ENCODE measurements around the gene F8.

DNA sequence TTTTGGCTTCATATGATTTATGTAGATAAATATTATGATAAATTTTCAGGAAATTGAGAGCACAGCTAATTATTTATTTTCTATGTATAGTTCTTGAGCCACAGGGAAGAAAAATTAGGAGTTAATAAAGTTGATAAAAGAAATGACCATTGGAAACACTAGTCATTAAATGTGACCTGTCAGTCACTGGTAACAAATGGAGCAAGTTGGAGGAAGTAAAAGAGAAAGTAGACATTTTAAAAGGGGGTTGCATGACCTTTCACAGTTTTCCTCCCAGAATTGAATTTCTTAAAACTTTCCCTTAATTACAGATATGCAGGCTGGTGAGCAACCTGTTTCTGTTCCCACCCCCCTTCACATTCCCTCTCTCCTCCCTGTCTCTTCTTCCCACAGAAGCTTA lies 193.4 kb downstream of the F8 start:
- TF ChIP-seq, protein P1, sequence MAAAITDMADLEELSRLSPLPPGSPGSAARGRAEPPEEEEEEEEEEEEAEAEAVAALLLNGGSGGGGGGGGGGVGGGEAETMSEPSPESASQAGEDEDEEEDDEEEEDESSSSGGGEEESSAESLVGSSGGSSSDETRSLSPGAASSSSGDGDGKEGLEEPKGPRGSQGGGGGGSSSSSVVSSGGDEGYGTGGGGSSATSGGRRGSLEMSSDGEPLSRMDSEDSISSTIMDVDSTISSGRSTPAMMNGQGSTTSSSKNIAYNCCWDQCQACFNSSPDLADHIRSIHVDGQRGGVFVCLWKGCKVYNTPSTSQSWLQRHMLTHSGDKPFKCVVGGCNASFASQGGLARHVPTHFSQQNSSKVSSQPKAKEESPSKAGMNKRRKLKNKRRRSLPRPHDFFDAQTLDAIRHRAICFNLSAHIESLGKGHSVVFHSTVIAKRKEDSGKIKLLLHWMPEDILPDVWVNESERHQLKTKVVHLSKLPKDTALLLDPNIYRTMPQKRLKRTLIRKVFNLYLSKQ (tag by site-specific recombination; IDR thresholded peaks at IDR 0.05; ENCODE audit: borderline replicate concordance) = no peak
- TF ChIP-seq ZNF785 (tag by site-specific recombination; IDR thresholded peaks at IDR 0.05) (no peak), YY1 (tag by site-specific recombination; IDR thresholded peaks at IDR 0.05) (no peak), RBAK (tag by site-specific recombination; IDR thresholded peaks at IDR 0.05) (no peak), BCL11A (tag by site-specific recombination; IDR thresholded peaks at IDR 0.05; ENCODE audit: low read depth) (no peak), ZBTB20 (tag by site-specific recombination; IDR thresholded peaks at IDR 0.05) (no peak)
- TF ChIP-seq, protein P2, sequence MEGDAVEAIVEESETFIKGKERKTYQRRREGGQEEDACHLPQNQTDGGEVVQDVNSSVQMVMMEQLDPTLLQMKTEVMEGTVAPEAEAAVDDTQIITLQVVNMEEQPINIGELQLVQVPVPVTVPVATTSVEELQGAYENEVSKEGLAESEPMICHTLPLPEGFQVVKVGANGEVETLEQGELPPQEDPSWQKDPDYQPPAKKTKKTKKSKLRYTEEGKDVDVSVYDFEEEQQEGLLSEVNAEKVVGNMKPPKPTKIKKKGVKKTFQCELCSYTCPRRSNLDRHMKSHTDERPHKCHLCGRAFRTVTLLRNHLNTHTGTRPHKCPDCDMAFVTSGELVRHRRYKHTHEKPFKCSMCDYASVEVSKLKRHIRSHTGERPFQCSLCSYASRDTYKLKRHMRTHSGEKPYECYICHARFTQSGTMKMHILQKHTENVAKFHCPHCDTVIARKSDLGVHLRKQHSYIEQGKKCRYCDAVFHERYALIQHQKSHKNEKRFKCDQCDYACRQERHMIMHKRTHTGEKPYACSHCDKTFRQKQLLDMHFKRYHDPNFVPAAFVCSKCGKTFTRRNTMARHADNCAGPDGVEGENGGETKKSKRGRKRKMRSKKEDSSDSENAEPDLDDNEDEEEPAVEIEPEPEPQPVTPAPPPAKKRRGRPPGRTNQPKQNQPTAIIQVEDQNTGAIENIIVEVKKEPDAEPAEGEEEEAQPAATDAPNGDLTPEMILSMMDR (tag by site-specific recombination; IDR thresholded peaks at IDR 0.05) = no peak

Measured in HEK293 (cell line).